ENCODE measurements around the gene CTNNA2.
"Not testable (repeated sequence)": the region's sequence is repeated elsewhere in the genome, so short reads cannot be mapped to it uniquely, and the experiment has no call there.

CTNNA2 gene

DNA sequence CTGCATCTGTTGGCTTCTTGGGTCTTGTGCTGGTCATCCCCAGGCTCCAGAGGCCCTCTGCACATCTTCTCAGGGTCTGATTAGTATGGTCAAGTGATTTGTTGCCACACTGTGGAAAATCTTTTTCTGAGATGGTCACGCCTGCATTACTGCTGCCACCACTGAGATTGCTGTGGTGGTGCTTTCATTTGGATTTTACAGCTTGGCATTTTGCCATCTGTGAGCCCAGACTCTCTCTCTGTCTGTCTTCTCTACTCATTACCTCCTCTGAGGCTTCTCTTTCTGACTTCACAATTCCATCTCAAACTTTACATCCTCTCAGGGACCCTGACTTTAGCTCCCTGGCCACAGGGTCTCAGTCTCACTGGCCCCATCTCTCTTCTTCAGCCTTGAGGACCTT, 637.1 kb downstream of the CTNNA2 start:
- no peak for DNase-seq (ENCODE audit: low read depth)

DNA sequence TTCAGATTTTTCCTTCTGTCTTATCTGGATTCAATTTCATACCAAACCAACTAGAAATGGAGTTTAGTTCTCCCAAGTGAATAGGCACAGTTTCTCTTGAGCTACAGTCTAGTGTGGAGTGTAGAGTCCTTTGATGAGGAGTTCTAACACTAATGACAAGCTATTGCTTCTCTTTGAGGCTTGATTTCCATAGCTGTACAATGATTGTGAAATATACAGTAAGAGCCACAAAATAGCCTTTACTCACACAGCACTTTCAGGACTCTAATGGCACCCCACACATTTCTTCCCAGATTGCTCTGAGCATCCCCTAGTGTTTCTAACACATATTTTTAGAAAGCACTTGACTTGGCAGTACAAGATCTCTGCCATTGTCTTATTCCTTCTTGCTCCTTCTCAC, 638.4 kb downstream of the CTNNA2 start:
- DNase-seq (ENCODE audit: low read depth), result no peak

DNA sequence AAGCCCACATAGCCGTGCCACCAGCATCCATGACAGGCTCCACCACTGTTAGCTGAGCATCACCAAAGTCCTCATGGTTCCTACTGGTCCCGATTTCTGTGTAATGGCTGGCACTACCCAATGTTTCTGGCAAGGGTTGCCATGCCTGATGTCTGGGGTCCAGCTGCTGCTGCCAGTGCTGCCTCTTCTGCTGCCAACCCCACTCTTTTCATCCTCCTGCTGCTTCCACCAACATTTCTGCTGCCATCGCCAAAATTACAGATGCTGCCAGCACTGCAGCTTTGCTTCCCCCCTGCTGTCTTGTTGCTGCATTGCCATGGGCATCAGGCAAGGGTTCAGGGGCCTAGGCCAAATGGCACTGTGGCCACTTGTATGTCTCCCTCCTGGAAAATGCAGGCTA, 638.8 kb downstream of the CTNNA2 start:
- DNase-seq (ENCODE audit: low read depth), result no peak

GRCh38 chr2:80153151-80153550, 640.3 kb downstream of the CTNNA2 start:
- DNase-seq (ENCODE audit: low read depth), result no peak

- no peak for DNase-seq (ENCODE audit: low read depth)
These were observed 640.9 kb downstream of the CTNNA2 start for GRCh38 chr2:80153768-80154167.

DNA sequence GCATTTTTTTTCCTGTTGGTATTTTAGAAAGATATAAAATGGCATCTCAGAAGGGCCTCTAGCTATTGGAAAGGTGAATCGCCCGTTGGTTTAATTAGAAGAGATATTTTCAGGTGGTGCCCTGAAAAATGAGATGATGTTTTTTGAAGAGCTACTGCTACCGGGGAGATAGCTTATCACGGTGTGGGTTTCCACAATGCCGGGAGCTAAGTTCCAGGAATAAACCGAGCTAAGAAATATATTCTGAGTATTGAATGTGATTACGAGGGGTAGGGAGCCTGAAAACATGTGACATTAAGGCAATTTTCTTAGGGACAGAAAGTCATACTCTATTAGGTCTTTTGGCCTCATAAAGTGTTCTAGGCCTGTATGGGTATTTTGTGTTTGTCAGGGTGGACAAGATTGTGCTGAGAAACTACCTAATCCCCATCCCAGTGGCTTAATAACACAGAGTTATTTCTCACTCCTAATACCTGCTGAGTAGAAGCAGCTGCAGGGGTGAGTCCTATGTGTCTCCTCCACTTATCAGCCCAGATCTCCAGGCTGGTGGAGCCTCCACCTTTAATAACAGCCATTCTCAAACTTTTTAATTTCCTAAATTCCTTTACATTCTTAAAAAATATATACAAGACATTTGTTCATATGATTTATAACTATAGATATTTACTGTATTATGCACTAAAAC, 641.5 kb downstream of the CTNNA2 start:
- no peak for DNase-seq (ENCODE audit: low read depth)

- no peak for DNase-seq (ENCODE audit: low read depth)
These were observed 651.5 kb downstream of the CTNNA2 start for GRCh38 chr2:80164375-80164774.

GRCh38 chr2:80166483-80167171, 653.8 kb downstream of the CTNNA2 start:
- no peak for DNase-seq (ENCODE audit: low read depth)

DNA sequence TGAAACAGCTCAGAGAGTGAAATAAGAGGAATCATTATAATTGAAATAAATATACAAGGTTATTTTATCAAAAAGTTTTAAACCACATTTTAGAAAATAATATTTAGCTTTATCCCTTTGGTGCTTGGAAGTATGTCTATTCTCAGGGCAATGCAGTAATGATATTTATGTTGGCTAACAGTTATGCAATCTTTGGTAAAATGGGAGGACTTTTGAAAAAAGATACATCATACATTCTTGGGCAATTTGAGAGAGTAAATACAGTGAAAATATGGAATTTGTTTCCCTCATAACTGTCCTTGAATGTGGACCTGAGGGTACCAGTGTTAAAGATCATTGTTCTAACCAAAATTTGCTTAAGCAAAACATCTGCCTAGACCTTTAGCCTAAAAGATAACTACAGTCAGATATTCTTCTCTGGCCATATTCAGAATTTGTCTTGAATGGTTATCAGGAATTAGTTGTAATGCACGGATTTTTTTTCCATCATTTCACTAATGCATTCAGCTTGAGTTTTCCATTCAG, 654.5 kb downstream of the CTNNA2 start:
- DNase-seq (ENCODE audit: low read depth), result no peak

DNA sequence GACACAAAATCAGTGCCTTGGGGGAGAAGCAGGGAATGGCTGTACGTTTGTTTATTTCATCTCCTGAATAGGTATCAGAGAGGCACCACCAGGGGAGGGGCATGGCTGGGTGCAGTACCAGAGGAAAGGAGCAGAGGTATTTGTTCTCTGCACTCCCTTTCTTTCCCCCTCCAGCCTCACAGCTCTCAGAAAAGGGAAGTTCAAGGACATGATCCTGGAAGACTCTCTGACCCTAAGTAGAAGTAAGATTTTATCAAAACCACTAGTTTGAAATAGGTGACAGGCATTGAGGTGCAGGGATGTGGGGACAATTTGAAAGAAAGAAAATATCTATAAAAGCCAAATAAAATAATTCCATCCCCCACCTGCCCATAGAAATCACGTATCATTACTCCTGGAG, 655.2 kb downstream of the CTNNA2 start:
- no peak for DNase-seq (ENCODE audit: low read depth)

DNA sequence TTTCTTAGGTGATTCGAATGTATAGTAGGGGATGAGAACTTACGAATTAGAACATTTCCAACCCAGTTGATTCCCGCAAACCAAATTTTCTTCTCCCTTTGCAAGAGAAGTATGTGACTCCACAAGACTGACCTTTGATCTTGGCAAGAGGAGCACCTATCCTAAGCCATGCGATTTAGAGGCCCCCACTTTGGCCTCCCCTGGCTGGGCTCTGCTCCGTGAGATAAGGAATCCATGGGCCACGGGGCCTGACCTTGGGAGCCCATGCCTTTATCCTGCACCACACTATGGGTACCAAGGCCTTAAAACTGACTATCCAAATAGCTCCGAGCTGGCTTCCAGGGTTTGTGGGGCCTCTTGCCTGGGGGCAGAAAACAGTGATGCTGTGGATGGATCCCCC, 656.0 kb downstream of the CTNNA2 start:
- no peak for DNase-seq (ENCODE audit: low read depth)

- DNase-seq (ENCODE audit: low read depth), result no peak
These were observed 657.2 kb downstream of the CTNNA2 start for GRCh38 chr2:80169811-80170594.

- no peak for DNase-seq (ENCODE audit: low read depth)
These were observed 672.2 kb downstream of the CTNNA2 start for GRCh38 chr2:80185091-80185490.

GRCh38 chr2:80186262-80186661, 673.4 kb downstream of the CTNNA2 start:
- no peak for DNase-seq (ENCODE audit: low read depth)

DNA sequence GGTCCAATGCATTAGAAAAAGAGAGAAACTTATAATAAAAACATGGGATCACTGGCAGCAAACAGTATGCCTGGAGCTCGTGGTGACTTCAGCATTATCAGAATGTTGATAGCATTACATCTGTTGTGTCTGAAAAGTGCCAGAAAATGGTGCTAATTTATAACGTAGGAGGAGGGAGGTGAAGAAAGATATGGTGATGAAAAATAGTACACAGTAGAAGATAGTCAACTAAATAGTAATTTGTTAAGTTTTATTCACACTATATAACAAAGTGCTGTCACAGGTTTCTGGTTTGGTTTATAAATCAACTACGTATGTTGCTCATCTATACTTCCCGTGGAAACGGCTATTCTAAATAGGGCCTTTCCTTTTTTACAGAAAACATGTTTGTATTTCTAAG, 674.3 kb downstream of the CTNNA2 start:
- no peak for DNase-seq (ENCODE audit: low read depth)

DNA sequence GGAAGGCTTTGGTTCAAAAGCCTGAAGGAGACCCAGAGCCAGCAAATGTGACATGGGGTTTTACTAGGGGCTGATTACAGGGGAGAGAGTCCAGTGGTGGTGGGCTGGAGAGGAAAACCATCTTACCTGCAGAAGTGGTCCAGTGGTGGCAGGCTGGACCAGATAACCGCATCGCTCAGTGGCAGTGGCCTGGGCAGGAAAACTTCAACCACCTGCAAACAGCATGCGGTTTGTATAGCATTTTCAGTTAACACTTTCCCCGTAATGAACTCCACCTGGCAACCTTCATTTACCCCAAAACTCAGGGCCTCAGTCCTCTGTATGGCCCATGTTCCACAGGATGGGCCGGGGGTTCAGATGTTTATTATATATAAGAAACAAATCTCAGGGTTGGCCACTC, 677.3 kb downstream of the CTNNA2 start:
- DNase-seq (ENCODE audit: low read depth), result no peak

- DNase-seq (ENCODE audit: low read depth), result no peak
These were observed 680.7 kb downstream of the CTNNA2 start for GRCh38 chr2:80193566-80193965.

DNA sequence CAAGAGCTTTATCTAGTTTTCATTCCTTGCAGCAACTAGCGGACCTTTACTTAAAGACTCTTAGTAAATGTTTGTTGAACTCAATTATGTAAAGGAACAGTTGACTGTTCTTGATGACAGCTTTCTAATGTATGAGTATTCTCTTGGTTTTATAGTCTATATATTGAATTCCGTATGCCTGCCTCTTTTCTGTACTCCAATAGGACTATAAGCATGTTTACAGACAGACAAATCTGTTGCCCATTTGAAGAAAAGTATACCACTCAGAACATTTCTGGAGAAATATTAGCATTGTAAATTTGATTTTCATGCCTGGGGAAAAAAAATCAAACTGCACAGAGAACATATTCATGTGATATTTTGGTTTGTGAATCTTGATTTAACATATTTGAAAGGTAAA, 682.2 kb downstream of the CTNNA2 start:
- no peak for DNase-seq (ENCODE audit: low read depth)

DNA sequence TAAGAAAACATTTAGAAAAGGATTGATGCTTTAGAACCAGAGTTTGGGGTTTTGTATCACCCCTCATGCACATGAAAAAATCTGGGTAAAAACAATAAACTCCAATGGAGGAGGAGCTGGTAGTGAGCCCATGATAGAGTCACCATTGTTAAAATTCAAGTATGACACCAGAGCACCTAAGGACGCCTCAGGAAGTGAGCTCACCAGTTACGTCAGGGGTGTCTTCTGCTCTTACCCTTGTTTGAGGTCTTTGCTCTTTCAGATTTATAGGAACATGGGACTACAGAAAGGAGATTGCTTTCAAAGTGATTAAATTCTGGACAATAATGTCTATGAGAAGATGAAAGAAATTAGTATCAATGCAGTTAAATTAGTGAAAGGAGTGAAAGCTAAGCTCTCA, 685.2 kb downstream of the CTNNA2 start:
- DNase-seq (ENCODE audit: low read depth), result no peak

- no peak for DNase-seq (ENCODE audit: low read depth)
These were observed 686.7 kb downstream of the CTNNA2 start for GRCh38 chr2:80199504-80199903.

GRCh38 chr2:80203929-80204328, 691.1 kb downstream of the CTNNA2 start:
- DNase-seq (ENCODE audit: low read depth), result not testable (repeated sequence)

- no peak for DNase-seq (ENCODE audit: low read depth)
These were observed 692.6 kb downstream of the CTNNA2 start for GRCh38 chr2:80205498-80205897.

GRCh38 chr2:80209458-80209857, 696.6 kb downstream of the CTNNA2 start:
- DNase-seq (ENCODE audit: low read depth), result no peak

All from GM04503 (cell line).